H1 (cell line): ENCODE results near the gene SCYL1. TPM values are rescaled to one million over a fixed set of nuclear protein-coding genes. Genes with fewer than 3 reads are reported as not detected.

Source experiments
- CTCF ChIA-PET: fragments of 300-600 bp; sonication (Branson Sonifier 250); formaldehyde crosslinking; loops from one replicate; lab custom pipeline; 2021; ENCODE audit not compliant: partially characterized antibody; lab: Charles Lee
- POLR2A ChIA-PET: fragments of 300-600 bp; sonication (Branson Sonifier 250); formaldehyde crosslinking; loops from one replicate; lab custom pipeline; 2021; ENCODE audit warnings: inconsistent platforms; ENCODE audit not compliant: partially characterized antibody; lab: Charles Lee
- DNase-seq, 2 experiments: peaks; one replicate each; pipeline versions ENCODE4 v3.0.0 to v3.0.0-alpha.2; 2010 to 2022; ENCODE audit warnings: low spot score in 2 of 2, low read depth in 1 of 2, mixed read lengths in 1 of 2
- FAIRE-seq: peaks from 2 replicates; lab custom pipeline; 2011; peaks lifted over from hg19 to GRCh38; lab: Jason Lieb, UNC
- H2AFZ ChIP-seq: 2 replicates; pipeline ENCODE4 v1.8.1; 2012; ENCODE audit warnings: low read length, inconsistent platforms
- H2AK5ac ChIP-seq: 2 replicates; pipeline ENCODE4 v1.6.1; 2013; ENCODE audit warnings: low read depth, low read length
- H2BK120ac ChIP-seq: replicated peaks from 2 replicates; pipeline ENCODE3; 2013; ENCODE audit warnings: low read depth, low read length, inconsistent platforms
- H2BK12ac ChIP-seq: 2 replicates; pipeline ENCODE4 v1.6.1; 2013; ENCODE audit warnings: low read depth, low read length
- H2BK15ac ChIP-seq: 2 replicates; pipeline ENCODE4 v1.6.1; 2013; ENCODE audit warnings: low read length
- H2BK20ac ChIP-seq: 2 replicates; pipeline ENCODE4 v1.6.1; 2013; ENCODE audit warnings: low read length
- H2BK5ac ChIP-seq: 2 replicates; pipeline ENCODE4 v1.6.1; 2013; ENCODE audit warnings: low read depth, low read length
- H3K14ac ChIP-seq: 2 replicates; pipeline ENCODE4 v1.6.1; 2013; ENCODE audit warnings: inconsistent platforms; ENCODE audit not compliant: insufficient read length
- H3K18ac ChIP-seq: 2 replicates; pipeline ENCODE4 v1.6.1; 2013; ENCODE audit warnings: low read length; ENCODE audit errors: extremely low read depth
- H3K23ac ChIP-seq: 2 replicates; pipeline ENCODE4 v1.6.1; 2013; ENCODE audit warnings: inconsistent platforms; ENCODE audit not compliant: insufficient read length
- H3K23me2 ChIP-seq: 2 replicates; pipeline ENCODE4 v1.6.1; 2013; ENCODE audit warnings: low read depth, low read length
- H3K27ac ChIP-seq: 2 replicates; pipeline ENCODE4 v1.6.1; 2011; ENCODE audit warnings: low read depth, low read length, inconsistent platforms
- H3K27me3 ChIP-seq, 4 experiments: replicated peaks in 1 of 4; 1 replicate in 1 of 4; 2 replicates in 3 of 4; pipeline versions ENCODE4 v1.6.1 to v1.8.1; 2011 to 2013; ENCODE audit warnings: low read length in 3 of 4, mild to moderate bottlenecking in 3 of 4, inconsistent platforms in 2 of 4, mixed read lengths in 2 of 4, moderate library complexity in 1 of 4; ENCODE audit not compliant: control insufficient read depth in 3 of 4, insufficient read depth in 3 of 4; ENCODE audit errors: extremely low read depth in 1 of 4
- H3K36me3 ChIP-seq, 4 experiments: 2 replicates each; pipeline versions ENCODE4 v1.6.1 to v1.8.1; 2011 to 2013; ENCODE audit warnings: mild to moderate bottlenecking in 4 of 4, low read length in 3 of 4, moderate library complexity in 2 of 4, control low read depth in 1 of 4, inconsistent platforms in 1 of 4; ENCODE audit not compliant: insufficient read depth in 4 of 4, control insufficient read depth in 2 of 4
- H3K4ac ChIP-seq: replicated peaks from 2 replicates; pipeline ENCODE3; 2013; ENCODE audit warnings: low read length, low read depth, mixed read lengths, inconsistent platforms; ENCODE audit not compliant: insufficient read length
- H3K4me1 ChIP-seq, 4 experiments: replicated peaks in 1 of 4; 1 replicate in 1 of 4; 2 replicates in 3 of 4; pipeline versions ENCODE4 v1.6.1 to v1.8.1; 2011 to 2013; ENCODE audit warnings: low read length in 3 of 4, inconsistent platforms in 2 of 4, mixed read lengths in 1 of 4; ENCODE audit not compliant: insufficient read depth in 4 of 4, control insufficient read depth in 3 of 4
- H3K4me2 ChIP-seq, 2 experiments: 2 replicates each; pipeline versions ENCODE4 v1.6.1 to v1.8.1; 2011 to 2013; ENCODE audit warnings: low read depth in 2 of 2, low read length in 2 of 2, control low read depth in 1 of 2, inconsistent platforms in 1 of 2, mild to moderate bottlenecking in 1 of 2; ENCODE audit not compliant: insufficient read depth in 1 of 2
- H3K4me3 ChIP-seq, 4 experiments: fragments of 200-600, 300-600 bp in 1 of 4; sonication (generic), shearing (Covaris generic), sonication (Bioruptor Twin) in 1 of 4; 2 replicates each; pipeline versions ENCODE4 v1.5.1 to v1.8.1; 2011 to 2016; ENCODE audit warnings: low read length in 4 of 4, low read depth in 3 of 4, control low read depth in 2 of 4, inconsistent platforms in 2 of 4, mild to moderate bottlenecking in 2 of 4, mixed read lengths in 1 of 4, moderate library complexity in 1 of 4; ENCODE audit not compliant: insufficient read depth in 2 of 4; ENCODE audit errors: extremely low read depth in 1 of 4
- H3K56ac ChIP-seq: replicated peaks from 2 replicates; pipeline ENCODE3; 2013; ENCODE audit warnings: low read depth, mild to moderate bottlenecking, mixed read lengths, low read length, inconsistent platforms; ENCODE audit not compliant: insufficient read length
- H3K79me1 ChIP-seq: 2 replicates; pipeline ENCODE4 v1.6.1; 2013; ENCODE audit warnings: low read depth, low read length, control low read depth
- H3K79me2 ChIP-seq, 2 experiments: 2 replicates each; pipeline versions ENCODE4 v1.6.1 to v1.8.1; 2012 to 2013; ENCODE audit warnings: low read length in 2 of 2, mild to moderate bottlenecking in 2 of 2, inconsistent platforms in 1 of 2; ENCODE audit not compliant: insufficient read depth in 2 of 2, control insufficient read depth in 1 of 2
- H3K9ac ChIP-seq, 4 experiments: replicated peaks in 1 of 4; 1 replicate in 1 of 4; 2 replicates in 3 of 4; pipeline versions ENCODE4 v1.6.1 to v1.8.1; 2011 to 2013; ENCODE audit warnings: low read depth in 3 of 4, low read length in 3 of 4, control low read depth in 2 of 4, mild to moderate bottlenecking in 2 of 4, moderate library complexity in 2 of 4, inconsistent platforms in 1 of 4; ENCODE audit errors: extremely low read depth in 1 of 4
- H3K9me3 ChIP-seq, 2 experiments: 2 replicates each; pipeline versions ENCODE4 v1.6.1 to v1.8.1; 2012 to 2013; ENCODE audit warnings: mild to moderate bottlenecking in 2 of 2, moderate library complexity in 2 of 2, control low read depth in 1 of 2, inconsistent platforms in 1 of 2, low read depth in 1 of 2, low read length in 1 of 2, mixed read lengths in 1 of 2; ENCODE audit not compliant: insufficient read depth in 2 of 2
- H4K20me1 ChIP-seq, 2 experiments: replicated peaks in 1 of 2; 2 replicates each; pipeline versions ENCODE3 to v1.8.1; 2011 to 2013; ENCODE audit warnings: inconsistent platforms in 2 of 2, low read length in 2 of 2, mild to moderate bottlenecking in 1 of 2; ENCODE audit not compliant: insufficient read depth in 2 of 2, control insufficient read depth in 1 of 2
- H4K5ac ChIP-seq: 2 replicates; pipeline ENCODE4 v1.6.1; 2013; ENCODE audit warnings: low read length, low read depth, mixed read lengths, inconsistent platforms; ENCODE audit not compliant: insufficient read length
- H4K8ac ChIP-seq: 2 replicates; pipeline ENCODE4 v1.8.0; 2013; ENCODE audit warnings: mild to moderate bottlenecking, moderate library complexity, low read length, inconsistent platforms; ENCODE audit not compliant: insufficient read depth; ENCODE audit errors: extremely low read depth
- H4K91ac ChIP-seq: replicated peaks from 2 replicates; pipeline ENCODE3; 2013; ENCODE audit warnings: low read length, mixed read lengths, inconsistent platforms; ENCODE audit not compliant: insufficient read length
- CBX5 ChIP-seq: fragments of 300-800, 300-1000 bp; sonication (generic); IDR thresholded peaks from 2 replicates; pipeline ENCODE4 v1.7.1; 2016; ENCODE audit warnings: antibody characterized with exemption, low read length, low read depth
- CEBPB ChIP-seq: IDR thresholded peaks from 2 replicates; pipeline ENCODE4 v1.6.1; 2012; ENCODE audit warnings: low read depth, low read length
- EP300 ChIP-seq, 2 experiments: IDR thresholded peaks; 1 replicate in 1 of 2; 2 replicates in 1 of 2; pipeline ENCODE4 v1.6.1; 2011 to 2012; ENCODE audit warnings: low read depth in 2 of 2, low read length in 2 of 2, mild to moderate bottlenecking in 2 of 2, borderline replicate concordance in 1 of 2, inconsistent platforms in 1 of 2, moderate library complexity in 1 of 2
- FOSL1 ChIP-seq: IDR thresholded peaks from 2 replicates; pipeline ENCODE4 v1.6.1; 2011; ENCODE audit warnings: mild to moderate bottlenecking, low read depth, low read length, moderate library complexity; ENCODE audit not compliant: insufficient read depth
- HDAC6 ChIP-seq: IDR thresholded peaks from one replicate; pipeline ENCODE4 v1.7.1; 2012; ENCODE audit warnings: low read depth, mild to moderate bottlenecking, inconsistent platforms, low read length, moderate library complexity
- NRF1 ChIP-seq: IDR thresholded peaks from 2 replicates; pipeline ENCODE4 v1.6.1; 2011; ENCODE audit warnings: mild to moderate bottlenecking, low read depth, low read length, improper control_type of control experiment
- RXRA ChIP-seq: IDR thresholded peaks from 2 replicates; pipeline ENCODE4 v1.6.1; 2011; ENCODE audit warnings: low read depth, mild to moderate bottlenecking, low read length, moderate library complexity; ENCODE audit not compliant: insufficient read depth
- SIN3A ChIP-seq, 2 experiments: IDR thresholded peaks in 1 of 2; conservative IDR thresholded peaks in 1 of 2; 2 replicates each; pipeline ENCODE4 v1.6.1; 2011 to 2012; ENCODE audit warnings: low read length in 2 of 2, improper control_type of control experiment in 1 of 2, low read depth in 1 of 2, mild to moderate bottlenecking in 1 of 2
- SP2 ChIP-seq: IDR thresholded peaks from 2 replicates; pipeline ENCODE4 v1.6.1; 2012; ENCODE audit warnings: mild to moderate bottlenecking, low read length, inconsistent platforms
- TAF7 ChIP-seq: optimal IDR thresholded peaks from 2 replicates; pipeline ENCODE3; 2011; ENCODE audit warnings: low read depth, mild to moderate bottlenecking, inconsistent platforms, low read length, moderate library complexity, borderline replicate concordance
- ZNF274 ChIP-seq: IDR thresholded peaks from 2 replicates; pipeline ENCODE4 v1.7.0; 2012; ENCODE audit warnings: low read length, borderline replicate concordance; ENCODE audit errors: extremely low read depth
- WGBS, 2 experiments: shearing (Covaris generic) in 1 of 2; methylation state at CpG; one replicate each; pipeline versions ENCODE4 v1.1.6 to v1.1.7; 2013 to 2015; ENCODE audit warnings: low lambda C conversion rate in 2 of 2, mixed read lengths in 2 of 2, inconsistent platforms in 1 of 2, low coverage in 1 of 2, missing lambda C conversion rate in 1 of 2; ENCODE audit not compliant: insufficient replicate concordance in 2 of 2, insufficient coverage in 1 of 2, insufficient read length in 1 of 2; ENCODE audit errors: extremely low coverage in 1 of 2, missing lambda C conversion rate in 1 of 2; 5-methylcytosine and 5-hydroxymethylcytosine counted together
- polyA plus RNA-seq, 7 experiments: library from polyadenylated mRNA; depleted of rRNA in 3 of 7; stranded (reverse) in 5 of 7; unstranded in 2 of 7; fragments of >200 nt in 5 of 7; fragments of 200-250 nt in 2 of 7; gene quantifications; 1 replicate in 5 of 7; 2 replicates in 1 of 7; 4 replicates in 1 of 7; pipeline versions ENCODE4 v1.2.1 to v1.2.3, GENCODE V29; 2011 to 2013; ENCODE audit warnings: missing spikeins in 2 of 7, mixed read lengths in 2 of 7
- total RNA-seq: library from RNA; stranded (reverse); fragmentation: NEBNext Ultra II Directional; extraction: Animal tissue kit (Norgen Biotek cat#: 25700); gene quantifications from 2 replicates; pipeline ENCODE4 v1.2.1, GENCODE V29; 2021
- TF ChIP-seq, protein P1 (sequence below): IDR thresholded peaks from 2 replicates; pipeline ENCODE4 v1.6.1; 2012; ENCODE audit warnings: inconsistent platforms

SCYL1 gene
- total and polyA plus RNA-seq, 2 of the 8 experiments (the other 6 are each of a cell fraction or from before 2014, with no cell fraction given) = 59.8 to 77.7 TPM

DNA sequence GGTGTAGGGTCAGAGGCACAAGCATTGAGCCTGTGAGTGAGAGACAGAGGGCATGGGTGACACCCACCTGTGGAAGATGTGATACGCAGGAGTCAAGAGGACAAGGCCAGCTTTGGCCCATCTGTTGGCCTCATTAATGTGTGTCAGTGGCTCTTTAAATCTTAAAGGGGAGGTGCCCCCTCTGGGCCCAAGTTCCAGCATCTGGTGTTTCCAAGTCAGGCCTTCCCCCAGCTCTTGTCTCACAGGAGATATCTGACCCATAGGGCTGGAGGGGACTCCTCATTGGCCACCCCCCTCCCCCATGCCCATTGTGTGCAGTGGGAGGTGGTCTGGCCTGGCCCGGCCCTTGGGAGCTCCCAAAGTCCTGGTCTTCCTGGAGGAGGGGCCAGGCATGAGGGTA is 61.8 kb downstream of the SCYL1 start:
- 0 out of 4 replicates have a peak overlapping the region, but pooled peaks of 1 of the 2 experiments have one; percentile 12 for H3K4me2 ChIP-seq
- no peak for DNase-seq
- TF ChIP-seq FOSL1 (no peak), CBX5 (no peak), NRF1 (no peak), CEBPB (no peak), SIN3A (conservative IDR thresholded peaks at IDR 0.05 in 1 of 2, IDR thresholded peaks at IDR 0.05 in 1 of 2; ENCODE audit: low read depth in 1 of 2, low read length in 2 of 2) (no peak), TAF7 (no peak), HDAC6 (no peak), RXRA (no peak), SP2 (no peak), EP300 (IDR thresholded peaks at IDR 0.05; ENCODE audit: borderline replicate concordance in 1 of 2, low read depth in 2 of 2, low read length in 2 of 2) (no peak), ZNF274 (no peak)
- TF ChIP-seq, protein P1, sequence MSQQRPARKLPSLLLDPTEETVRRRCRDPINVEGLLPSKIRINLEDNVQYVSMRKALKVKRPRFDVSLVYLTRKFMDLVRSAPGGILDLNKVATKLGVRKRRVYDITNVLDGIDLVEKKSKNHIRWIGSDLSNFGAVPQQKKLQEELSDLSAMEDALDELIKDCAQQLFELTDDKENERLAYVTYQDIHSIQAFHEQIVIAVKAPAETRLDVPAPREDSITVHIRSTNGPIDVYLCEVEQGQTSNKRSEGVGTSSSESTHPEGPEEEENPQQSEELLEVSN = no peak

More for the DNA sequence above, 61.8 kb downstream of the SCYL1 start:
- Histone ChIP-seq H2AK5ac (0 out of 2 replicates have a peak overlapping the region, but pooled peaks have one; percentile 65), H3K4ac (no peak overlapping the region), H2BK20ac (no peak overlapping the region), H2AFZ (no peak overlapping the region), H3K36me3 (no peaks in the 10 kb centered on the region), H3K4me1 (peaks cover 3 to 25% (median 9%) of the 10 kb centered on the region in 4 experiments), H3K23ac (no peak overlapping the region), H3K14ac (no peak overlapping the region), H3K9me3 (no peaks in the 10 kb centered on the region), H3K79me1 (no peaks in the 10 kb centered on the region), H4K91ac (no peak overlapping the region), H2BK5ac (no peak overlapping the region), H4K8ac (no peak overlapping the region; the same call in 1 of the 2 replicates), H3K27ac (no peak overlapping the region), H3K23me2 (peaks cover 4% of the 10 kb centered on the region; the same call in 1 of the 2 replicates), H2BK15ac (0 out of 2 replicates have a peak overlapping the region, but pooled peaks have one; percentile 36), H3K27me3 (peaks cover 20 to 58% (median 47%) of the 10 kb centered on the region in 4 experiments), H2BK12ac (no peak overlapping the region; the same call in 1 of the 2 replicates), H3K18ac (no peak overlapping the region), H3K79me2 (no peaks in the 10 kb centered on the region), H2BK120ac (no peak overlapping the region), H3K9ac (no peak overlapping the region), H4K5ac (no peak overlapping the region), H3K56ac (no peak overlapping the region), H3K4me3 (no peak overlapping the region), H4K20me1 (peaks cover 0 to 2% of the 10 kb centered on the region in 2 experiments)
- no peak for FAIRE-seq
- CTCF ChIA-PET = interaction anchor here (1.0 to 14.5 kb wide), 15 partner anchors 7 to 696 kb away, joined by 3 to 227 read pairs (median 19); partner anchors contain the start of genes EHBP1L1, FAM89B, KCNK7 and ZNRD2
- POLR2A ChIA-PET = interaction anchor here (0.9 to 4.4 kb wide), 4 partner anchors 10 to 14 kb away, joined by 3 to 36 read pairs (median 18); partner anchors contain the start of genes EHBP1L1 and FAM89B
- WGBS, 2 experiments = 72% methylated on average over 2 of the region's 2 CpGs; no CpG with 5 or more reads in 1 of the 2 experiments
